Measurements from ENCODE around the gene SEC61A1.

- TF ChIP-seq CTCF (IDR thresholded peaks at IDR 0.05) (peak; percentile 90 to 99 (median 95)), POLR2A (IDR thresholded peaks at IDR 0.05) (no peak), EP300 (IDR thresholded peaks at IDR 0.05) (no peak)
Measured at GRCh38 chr3:128075522-128076482, 23.6 kb downstream of the SEC61A1 start.

Measured in ovary (tissue), 3 donors.